PC-3 (cell line): ENCODE results near the gene SNTG2. TPM values are rescaled to one million over a fixed set of nuclear protein-coding genes. Genes with fewer than 3 reads are reported as not detected.

Experiments
- ATAC-seq: fragments of 200-7000 bp; cut with Tn5 transposase; 2 replicates; pipeline ENCODE4 v1.9.1; 2020; ENCODE audit warnings: mild to moderate bottlenecking, moderate library complexity
- BruUV-seq: library from RNA; stranded (reverse); fragments of 400-500 nt; replicated peaks from 2 replicates; lab custom pipeline; 2021; lab: Mats Ljungman, UMichigan
- CTCF ChIA-PET: fragments of 300-600 bp; sonication (Branson Sonifier 250); formaldehyde crosslinking; loops from one replicate; lab custom pipeline; 2022; ENCODE audit warnings: antibody characterized with exemption; lab: Charles Lee
- POLR2A ChIA-PET: fragments of 300-600 bp; sonication (Branson Sonifier 250); formaldehyde crosslinking; loops from one replicate; lab custom pipeline; 2022; ENCODE audit warnings: antibody characterized with exemption; ENCODE audit not compliant: unreplicated experiment; lab: Charles Lee
- DNase-seq: peaks from one replicate; pipeline ENCODE4 v3.0.0-alpha.2; 2015
- H2AFZ ChIP-seq: fragments of 300-600 bp; sonication (generic); 2 replicates; pipeline ENCODE4 v1.6.0; 2016; ENCODE audit warnings: antibody characterized with exemption, low read length
- H3F3A ChIP-seq: fragments of 300-600 bp; sonication (generic); one replicate; pipeline ENCODE4 v1.6.0; 2017; ENCODE audit warnings: antibody characterized with exemption, low read length, control low read depth, mild to moderate bottlenecking; ENCODE audit not compliant: unreplicated experiment
- H3K27ac ChIP-seq: fragments of 300-600 bp; sonication (generic); 2 replicates; pipeline ENCODE4 v1.5.1; 2016; ENCODE audit warnings: mild to moderate bottlenecking, low read length
- H3K27me3 ChIP-seq: fragments of 300-600 bp; sonication (generic); 2 replicates; pipeline ENCODE4 v1.6.1; 2016; ENCODE audit warnings: low read length, mixed read lengths
- H3K36me3 ChIP-seq: fragments of 300-600 bp; sonication (generic); 2 replicates; pipeline ENCODE4 v1.6.1; 2016; ENCODE audit warnings: low read depth, mixed run types, low read length, mixed read lengths
- H3K4me1 ChIP-seq: fragments of 300-600 bp; sonication (generic); 2 replicates; pipeline ENCODE4 v1.5.1; 2016; ENCODE audit warnings: low read length; ENCODE audit not compliant: insufficient read depth
- H3K4me2 ChIP-seq: fragments of 300-600 bp; sonication (generic); 2 replicates; pipeline ENCODE4 v1.6.0; 2016; ENCODE audit warnings: low read length
- H3K4me3 ChIP-seq: fragments of 300-600 bp; sonication (generic); 2 replicates; pipeline ENCODE4 v1.5.1; 2016; ENCODE audit warnings: mild to moderate bottlenecking, low read length, mixed read lengths
- H3K79me2 ChIP-seq: fragments of 300-600 bp; sonication (generic); 2 replicates; pipeline ENCODE4 v1.6.1; 2017; ENCODE audit warnings: low read length, mixed read lengths
- H3K9ac ChIP-seq: fragments of 300-600 bp; sonication (generic); 2 replicates; pipeline ENCODE4 v1.6.0; 2016; ENCODE audit warnings: mild to moderate bottlenecking, low read length
- H3K9me2 ChIP-seq: fragments of 300-600 bp; sonication (generic); replicated peaks from 2 replicates; pipeline ENCODE4 v1.6.1; 2016; ENCODE audit warnings: mixed run types, low read length, mixed read lengths
- H3K9me3 ChIP-seq: fragments of 300-600 bp; sonication (generic); 2 replicates; pipeline ENCODE4 v1.6.1; 2016; ENCODE audit warnings: low read length, mixed read lengths
- H4K20me1 ChIP-seq: fragments of 300-600 bp; sonication (generic); 2 replicates; pipeline ENCODE4 v1.6.1; 2016; ENCODE audit warnings: low read length, mixed read lengths
- EZH2 ChIP-seq: fragments of 300-600 bp; sonication (generic); IDR thresholded peaks from one replicate; pipeline ENCODE4 v1.6.1; 2017; ENCODE audit warnings: antibody characterized with exemption, mild to moderate bottlenecking, low read length; ENCODE audit not compliant: unreplicated experiment
- EZH2phosphoT487 ChIP-seq: fragments of 300-600 bp; sonication (generic); IDR thresholded peaks from 2 replicates; pipeline ENCODE4 v1.6.1; 2018; ENCODE audit warnings: mild to moderate bottlenecking, antibody characterized with exemption, low read length, borderline replicate concordance
- intact Hi-C: fragments of 100-400 bp; cut with micrococcal nuclease; formaldehyde crosslinking; loops from 2 replicates; pipeline ENCODE4 v1.9.0; 2023
- total RNA-seq: library from RNA; depleted of rRNA; stranded (reverse); fragments of >200 nt; gene quantifications from 2 replicates; pipeline ENCODE4 v1.2.3, GENCODE V29; 2014
- TF ChIP-seq, protein P1 (sequence below): fragments of 300-600 bp; sonication (generic); conservative IDR thresholded peaks from 2 replicates; pipeline ENCODE4 v1.5.1; 2017; ENCODE audit warnings: antibody characterized with exemption, low read depth, mild to moderate bottlenecking, low read length

Gene SNTG2
- total RNA-seq, 1 experiment from 2014 or later: not detected

DNA sequence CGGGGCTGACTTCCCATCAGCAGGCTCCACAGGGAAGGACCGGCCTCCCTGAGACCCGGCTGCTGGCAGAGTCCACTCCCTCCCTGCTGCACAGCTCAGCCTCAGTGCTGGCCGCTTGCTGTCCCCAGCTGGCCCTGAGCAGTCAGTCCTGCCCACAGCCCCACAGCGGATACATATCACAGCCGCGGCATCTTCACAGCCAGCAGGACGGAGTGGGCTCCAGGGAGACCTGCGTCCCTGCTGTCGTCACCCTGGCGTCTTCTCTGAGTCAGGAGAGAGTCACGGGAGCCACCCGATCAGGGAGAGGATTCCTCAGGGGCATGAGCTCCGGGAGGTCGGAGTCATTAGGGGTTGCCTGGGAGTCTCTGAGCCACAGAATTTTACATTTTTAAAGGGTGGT, 13.1 kb upstream of the SNTG2 start:
- ATAC-seq (no peak), DNase-seq (no peak)
- Histone ChIP-seq H3K36me3 (no peaks in the 10 kb centered on the region), H3K4me2 (no peak overlapping the region), H2AFZ (no peak overlapping the region), H3K27ac (no peak overlapping the region), H4K20me1 (no peaks in the 10 kb centered on the region), H3K9me3 (no peaks in the 10 kb centered on the region), H3K4me1 (no peaks in the 10 kb centered on the region), H3K4me3 (no peak overlapping the region), H3F3A (no peaks in the 10 kb centered on the region), H3K9ac (no peak overlapping the region), H3K27me3 (peaks cover 49% of the 10 kb centered on the region), H3K9me2 (no peaks in the 10 kb centered on the region), H3K79me2 (no peaks in the 10 kb centered on the region)
- CTCF ChIA-PET: no interaction called here
- no TSS peak for BruUV-seq
- POLR2A ChIA-PET: no interaction called here
- intact Hi-C loops: no loop called here
- TF ChIP-seq, protein P1, sequence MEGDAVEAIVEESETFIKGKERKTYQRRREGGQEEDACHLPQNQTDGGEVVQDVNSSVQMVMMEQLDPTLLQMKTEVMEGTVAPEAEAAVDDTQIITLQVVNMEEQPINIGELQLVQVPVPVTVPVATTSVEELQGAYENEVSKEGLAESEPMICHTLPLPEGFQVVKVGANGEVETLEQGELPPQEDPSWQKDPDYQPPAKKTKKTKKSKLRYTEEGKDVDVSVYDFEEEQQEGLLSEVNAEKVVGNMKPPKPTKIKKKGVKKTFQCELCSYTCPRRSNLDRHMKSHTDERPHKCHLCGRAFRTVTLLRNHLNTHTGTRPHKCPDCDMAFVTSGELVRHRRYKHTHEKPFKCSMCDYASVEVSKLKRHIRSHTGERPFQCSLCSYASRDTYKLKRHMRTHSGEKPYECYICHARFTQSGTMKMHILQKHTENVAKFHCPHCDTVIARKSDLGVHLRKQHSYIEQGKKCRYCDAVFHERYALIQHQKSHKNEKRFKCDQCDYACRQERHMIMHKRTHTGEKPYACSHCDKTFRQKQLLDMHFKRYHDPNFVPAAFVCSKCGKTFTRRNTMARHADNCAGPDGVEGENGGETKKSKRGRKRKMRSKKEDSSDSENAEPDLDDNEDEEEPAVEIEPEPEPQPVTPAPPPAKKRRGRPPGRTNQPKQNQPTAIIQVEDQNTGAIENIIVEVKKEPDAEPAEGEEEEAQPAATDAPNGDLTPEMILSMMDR: no peak
- TF ChIP-seq EZH2 (no peak), EZH2phosphoT487 (no peak)

DNA sequence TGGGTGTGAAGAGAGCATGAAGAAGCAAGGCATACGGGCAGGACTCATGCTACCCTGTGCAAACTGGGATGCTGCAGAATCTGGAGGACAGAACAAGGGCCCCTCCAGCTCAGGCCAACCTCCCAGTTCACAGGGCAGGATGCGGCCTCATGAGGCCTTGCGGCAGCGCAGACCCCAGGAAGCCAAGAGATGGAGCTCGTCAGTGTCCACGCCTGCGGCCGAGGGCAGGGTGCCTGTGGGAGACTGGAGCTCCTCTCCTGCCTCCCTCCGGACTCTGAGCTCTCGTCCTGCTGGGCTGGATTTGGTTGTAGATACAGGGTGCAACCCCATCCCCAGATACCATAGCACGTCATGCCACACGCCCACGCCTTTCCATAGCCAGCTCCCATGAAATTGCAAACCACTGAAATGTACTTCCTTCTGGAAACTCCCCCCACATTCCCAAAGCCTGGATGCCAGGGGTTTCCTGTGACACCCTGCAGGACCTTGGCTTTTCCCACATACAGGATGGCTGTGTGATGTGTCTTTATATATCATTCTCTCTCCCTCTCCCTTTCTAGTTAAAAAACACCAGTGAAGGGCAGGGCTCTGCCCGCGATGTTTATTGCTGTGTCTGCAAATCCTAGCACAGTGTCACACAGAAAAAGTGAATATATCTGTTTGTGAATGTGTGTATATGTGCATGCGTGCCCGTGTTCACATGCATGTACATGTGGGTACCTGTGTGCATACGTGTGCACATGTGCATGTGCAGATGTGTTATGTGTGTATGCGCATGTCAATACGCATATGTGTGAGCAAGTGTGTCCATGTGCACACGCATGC, 12.3 kb upstream of the SNTG2 start:
- H3F3A ChIP-seq: no peaks in the 10 kb centered on the region
- no peak for DNase-seq
- ATAC-seq: no peak
- intact Hi-C loops: no loop called here
- H3K4me1 ChIP-seq: no peaks in the 10 kb centered on the region
- H4K20me1 ChIP-seq: no peaks in the 10 kb centered on the region
- H3K4me3 ChIP-seq: no peak overlapping the region
- no peak overlapping the region for H3K4me2 ChIP-seq
- no peak overlapping the region for H3K27ac ChIP-seq
- H3K9me2 ChIP-seq: no peaks in the 10 kb centered on the region
- no peak for TF ChIP-seq EZH2
- TF ChIP-seq, protein P1: no peak
- ChIA-PET POLR2A (no interaction called here), CTCF (no interaction called here)
- no peaks in the 10 kb centered on the region for H3K9me3 ChIP-seq
- no peaks in the 10 kb centered on the region for H3K79me2 ChIP-seq
- no peak overlapping the region for H2AFZ ChIP-seq
- BruUV-seq: no TSS peak
- peaks cover 51% of the 10 kb centered on the region for H3K27me3 ChIP-seq
- H3K9ac ChIP-seq: no peak overlapping the region
- no peaks in the 10 kb centered on the region for H3K36me3 ChIP-seq

DNA sequence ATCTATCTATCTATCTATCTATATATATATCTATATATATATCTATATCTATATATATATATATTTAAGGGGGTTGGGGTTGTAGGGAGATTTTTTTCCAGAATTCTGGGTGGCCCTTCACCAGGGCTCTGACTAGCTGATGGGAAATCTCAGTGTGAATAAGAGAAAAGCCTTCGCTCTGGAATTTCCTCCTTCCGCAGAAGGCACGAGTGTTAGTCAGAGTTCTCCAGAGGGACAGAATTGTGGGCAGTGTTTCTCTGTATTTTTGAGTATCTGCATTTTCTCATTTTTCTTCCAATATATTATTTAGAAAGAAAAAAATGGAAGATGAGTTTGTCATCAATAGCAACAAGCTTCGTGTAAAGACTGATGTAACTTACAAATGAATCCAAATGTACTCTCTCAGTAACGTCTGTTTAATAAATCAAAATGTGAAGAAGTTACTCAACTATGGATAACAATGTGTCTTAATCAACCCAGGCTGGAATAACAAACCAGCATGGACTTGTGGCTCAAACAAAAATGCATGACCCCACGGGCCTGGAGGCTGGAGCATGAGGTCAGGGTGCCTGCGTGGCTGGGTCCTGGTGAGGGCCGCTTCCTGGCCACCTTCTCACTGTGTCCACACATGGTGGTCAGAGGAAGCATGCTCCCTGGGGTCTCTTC, 10.6 kb upstream of the SNTG2 start:
- H3K9ac ChIP-seq: no peak overlapping the region
- no peaks in the 10 kb centered on the region for H3K36me3 ChIP-seq
- no peak overlapping the region for H3K27ac ChIP-seq
- H4K20me1 ChIP-seq: no peaks in the 10 kb centered on the region
- CTCF ChIA-PET: no interaction called here
- H3K27me3 ChIP-seq: peaks cover 43% of the 10 kb centered on the region
- intact Hi-C loops: no loop called here
- no peak for DNase-seq
- no peak overlapping the region for H3K4me3 ChIP-seq
- no peak overlapping the region for H3K4me2 ChIP-seq
- no peaks in the 10 kb centered on the region for H3K4me1 ChIP-seq
- no peaks in the 10 kb centered on the region for H3K9me2 ChIP-seq
- no peaks in the 10 kb centered on the region for H3F3A ChIP-seq
- no peaks in the 10 kb centered on the region; the same call in 1 of the 2 replicates for H3K9me3 ChIP-seq
- no peak overlapping the region for H2AFZ ChIP-seq
- TF ChIP-seq, protein P1: no peak
- no peak for TF ChIP-seq EZH2phosphoT487
- no peak for ATAC-seq
- BruUV-seq: no TSS peak
- H3K79me2 ChIP-seq: no peaks in the 10 kb centered on the region
- POLR2A ChIA-PET: no interaction called here
